ENCODE measurements around the gene ATG4B.

The ATG4B gene

GRCh38 chr2:241637795-241638660, 535 bp downstream of the ATG4B start:
- DNase-seq (ENCODE audit: low read depth in 3 of 3, low spot score in 1 of 3): peak in 1 of 3 donors; percentile 47

GRCh38 chr2:241638940-241639339, 1.4 kb downstream of the ATG4B start:
- DNase-seq (ENCODE audit: low read depth in 3 of 3, low spot score in 1 of 3): no peak

- no peak for DNase-seq (ENCODE audit: low read depth in 3 of 3, low spot score in 1 of 3)
Observed at GRCh38 chr2:241639385-241639784, 1.9 kb downstream of the ATG4B start.

GRCh38 chr2:241640165-241640795, 2.8 kb downstream of the ATG4B start:
- no peak for DNase-seq (ENCODE audit: low read depth in 3 of 3, low spot score in 1 of 3)

- no peak for DNase-seq (ENCODE audit: low read depth in 3 of 3, low spot score in 1 of 3)
Observed at GRCh38 chr2:241641631-241642030, 4.1 kb downstream of the ATG4B start.

- no peak for DNase-seq (ENCODE audit: low read depth in 3 of 3, low spot score in 1 of 3)
Observed at GRCh38 chr2:241645056-241645914, 7.8 kb downstream of the ATG4B start.

GRCh38 chr2:241645915-241646645, 8.6 kb downstream of the ATG4B start:
- DNase-seq (ENCODE audit: low read depth in 3 of 3, low spot score in 1 of 3): no peak

- no peak for DNase-seq (ENCODE audit: low read depth in 3 of 3, low spot score in 1 of 3)
Observed at GRCh38 chr2:241648453-241648852, 11.0 kb downstream of the ATG4B start.

GRCh38 chr2:241649404-241649803, 11.9 kb downstream of the ATG4B start:
- DNase-seq (ENCODE audit: low read depth in 3 of 3, low spot score in 1 of 3): no peak

- DNase-seq (ENCODE audit: low read depth in 3 of 3, low spot score in 1 of 3): no peak
Observed at GRCh38 chr2:241649927-241650326, 12.4 kb downstream of the ATG4B start.

- no peak for DNase-seq (ENCODE audit: low read depth in 3 of 3, low spot score in 1 of 3)
Observed at GRCh38 chr2:241652142-241652541, 14.6 kb downstream of the ATG4B start.

GRCh38 chr2:241652722-241653121, 15.2 kb downstream of the ATG4B start:
- no peak for DNase-seq (ENCODE audit: low read depth in 3 of 3, low spot score in 1 of 3)

- DNase-seq (ENCODE audit: low read depth in 3 of 3, low spot score in 1 of 3): no peak
Observed at GRCh38 chr2:241653210-241653750, 15.8 kb downstream of the ATG4B start.

- DNase-seq (ENCODE audit: low read depth in 3 of 3, low spot score in 1 of 3): no peak
Observed at GRCh38 chr2:241654551-241654950, 17.1 kb downstream of the ATG4B start.

- no peak for DNase-seq (ENCODE audit: low read depth in 3 of 3, low spot score in 1 of 3)
Observed at GRCh38 chr2:241655516-241656189, 18.2 kb downstream of the ATG4B start.

- DNase-seq (ENCODE audit: low read depth in 3 of 3, low spot score in 1 of 3): no peak
Observed at GRCh38 chr2:241656190-241656741, 18.8 kb downstream of the ATG4B start.

GRCh38 chr2:241657786-241658254, 20.3 kb downstream of the ATG4B start:
- DNase-seq (ENCODE audit: low read depth in 3 of 3, low spot score in 1 of 3): no peak

GRCh38 chr2:241658296-241658695, 20.8 kb downstream of the ATG4B start:
- no peak for DNase-seq (ENCODE audit: low read depth in 3 of 3, low spot score in 1 of 3)

GRCh38 chr2:241659150-241659739, 21.8 kb downstream of the ATG4B start:
- peak in 1 of 3 donors; percentile 21 for DNase-seq (ENCODE audit: low read depth in 3 of 3, low spot score in 1 of 3)
